Renal cortex interstitium (tissue), 11 donors: ENCODE data around the gene TMEM129. TPM values are rescaled to one million over a fixed set of nuclear protein-coding genes. Genes with fewer than 3 reads are reported as not detected.

ENCODE experiments used
- DNase-seq, 11 donors: peaks; one replicate each; pipeline ENCODE4 v3.0.0-alpha.2; 2013; ENCODE audit warnings: low read depth in 9 of 11, low spot score in 4 of 11; ENCODE audit errors: extremely low read depth in 1 of 11
- polyA plus RNA-seq, 3 donors: library from polyadenylated mRNA; unstranded; fragments of 120-200 nt; gene quantifications; one replicate each; pipeline ENCODE4 v1.2.1, GENCODE V29; 2013; ENCODE audit not compliant: insufficient read length in 3 of 3

The TMEM129 gene
- polyA plus RNA-seq, 3 donors, result 33.0 to 51.1 (median 48.1) TPM

- DNase-seq, result no peak
Measured at GRCh38 chr4:1728061-1728980, 7.2 kb upstream of the TMEM129 start.

GRCh38 chr4:1727117-1728031 is 6.3 kb upstream of the TMEM129 start:
- no peak for DNase-seq

GRCh38 chr4:1726146-1726934 is 5.2 kb upstream of the TMEM129 start:
- peak in 9 of 11 donors; percentile 72 to 86 (median 79) for DNase-seq

GRCh38 chr4:1725521-1725920 is 4.4 kb upstream of the TMEM129 start:
- no peak for DNase-seq

GRCh38 chr4:1723131-1723801 is 2.1 kb upstream of the TMEM129 start:
- DNase-seq, result no peak

- no peak for DNase-seq
Measured at GRCh38 chr4:1722551-1723118, 1.5 kb upstream of the TMEM129 start.

- DNase-seq, result no peak
Measured at GRCh38 chr4:1721666-1722550, 785 bp upstream of the TMEM129 start.

GRCh38 chr4:1720163-1720983 is 750 bp downstream of the TMEM129 start:
- DNase-seq, result no peak

GRCh38 chr4:1718095-1718850 is 2.9 kb downstream of the TMEM129 start:
- DNase-seq, result no peak

GRCh38 chr4:1717129-1718094 is 3.7 kb downstream of the TMEM129 start:
- DNase-seq, result no peak

GRCh38 chr4:1716065-1716945 is 4.8 kb downstream of the TMEM129 start:
- no peak for DNase-seq

GRCh38 chr4:1715002-1715758 is 5.9 kb downstream of the TMEM129 start:
- no peak for DNase-seq
